ENCODE data around the gene PDILT.

PDILT gene

DNA sequence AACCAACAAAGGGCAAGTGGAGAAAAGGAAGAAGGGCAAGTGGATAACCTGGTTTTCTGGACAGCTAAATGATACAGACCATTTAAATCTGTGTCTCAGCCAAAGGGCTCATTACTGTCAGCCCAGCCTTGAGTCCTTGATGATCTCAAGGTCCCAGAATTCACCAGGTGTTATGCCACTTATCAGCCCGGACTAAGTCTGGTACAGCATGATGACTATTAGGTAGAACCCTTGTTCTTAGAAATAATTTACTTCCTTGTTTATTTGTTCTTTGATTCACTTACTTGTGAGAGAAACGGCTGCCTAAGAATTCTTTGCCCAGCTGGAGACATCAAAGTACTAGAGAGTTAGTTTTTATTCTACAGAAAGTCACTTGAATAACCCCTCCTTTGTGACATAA lies 3.5 kb downstream of the PDILT start:
- DNase-seq: no peak

DNA sequence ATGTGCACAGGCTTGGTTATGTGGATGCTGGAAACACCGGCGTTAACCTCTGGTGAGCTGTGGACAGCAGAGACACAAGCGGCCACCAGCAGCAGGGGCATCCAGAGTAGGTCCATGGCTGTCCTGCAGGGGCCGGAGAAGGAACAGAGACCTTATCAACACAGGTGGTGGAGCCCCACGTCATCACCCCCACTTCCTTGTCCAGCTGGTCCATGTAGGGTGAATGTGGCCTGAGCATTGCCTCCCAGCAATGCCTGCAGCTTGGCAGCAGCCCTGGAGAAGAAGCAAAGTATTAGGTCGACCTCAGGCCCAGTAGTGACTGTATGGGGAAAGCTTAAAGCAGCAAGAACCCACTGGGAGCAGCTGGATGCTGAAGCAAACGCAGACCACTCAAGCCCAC lies 5.4 kb downstream of the PDILT start:
- DNase-seq: no peak

DNA sequence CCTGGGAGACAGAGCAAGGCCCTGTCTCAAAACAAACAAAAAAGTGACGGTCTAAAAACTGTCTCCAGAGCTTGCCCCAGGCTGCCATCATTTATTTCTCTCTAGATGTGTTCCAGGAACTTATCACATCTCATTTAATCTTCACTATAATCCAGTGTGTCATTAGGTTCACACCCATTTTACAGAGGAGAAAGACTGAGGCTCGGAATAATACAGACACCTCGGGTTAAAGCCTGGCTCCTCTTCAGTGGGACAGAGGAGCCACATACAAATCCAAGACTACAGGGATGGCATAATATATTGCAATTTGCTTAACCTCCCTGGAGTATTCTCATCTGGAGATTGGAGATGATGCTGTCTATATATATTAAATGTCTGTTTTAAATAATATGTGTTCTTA lies 5.9 kb downstream of the PDILT start:
- DNase-seq: no peak

DNA sequence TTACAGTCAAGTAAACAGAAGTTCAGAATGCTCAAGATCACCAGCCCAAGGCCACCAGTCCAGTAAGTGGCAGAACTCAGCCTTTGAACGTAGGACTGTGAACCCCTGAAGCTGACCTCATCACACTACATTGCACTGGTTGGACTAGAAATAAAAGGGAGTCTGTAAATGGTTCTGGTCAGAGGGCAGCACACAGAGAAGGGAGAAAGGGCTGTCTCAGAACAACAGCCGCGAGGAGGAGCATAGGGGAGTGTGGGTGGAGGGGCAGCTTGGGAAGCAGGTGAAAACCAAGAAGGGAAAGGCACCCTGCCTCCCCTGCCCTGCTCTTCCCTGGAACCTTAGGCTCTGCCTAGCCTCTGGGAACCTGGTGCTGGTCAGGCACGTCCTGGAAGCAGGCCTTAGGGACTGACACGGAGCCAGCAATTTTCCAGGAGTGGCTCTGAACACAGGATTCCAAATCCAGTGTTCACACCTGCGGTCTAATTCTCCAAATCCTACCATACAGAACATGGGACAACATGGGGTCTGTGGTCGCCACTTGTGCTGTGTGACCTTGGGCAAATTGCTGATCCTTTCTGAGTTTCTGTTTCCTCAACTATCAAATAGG lies 7.0 kb downstream of the PDILT start:
- DNase-seq: no peak

DNA sequence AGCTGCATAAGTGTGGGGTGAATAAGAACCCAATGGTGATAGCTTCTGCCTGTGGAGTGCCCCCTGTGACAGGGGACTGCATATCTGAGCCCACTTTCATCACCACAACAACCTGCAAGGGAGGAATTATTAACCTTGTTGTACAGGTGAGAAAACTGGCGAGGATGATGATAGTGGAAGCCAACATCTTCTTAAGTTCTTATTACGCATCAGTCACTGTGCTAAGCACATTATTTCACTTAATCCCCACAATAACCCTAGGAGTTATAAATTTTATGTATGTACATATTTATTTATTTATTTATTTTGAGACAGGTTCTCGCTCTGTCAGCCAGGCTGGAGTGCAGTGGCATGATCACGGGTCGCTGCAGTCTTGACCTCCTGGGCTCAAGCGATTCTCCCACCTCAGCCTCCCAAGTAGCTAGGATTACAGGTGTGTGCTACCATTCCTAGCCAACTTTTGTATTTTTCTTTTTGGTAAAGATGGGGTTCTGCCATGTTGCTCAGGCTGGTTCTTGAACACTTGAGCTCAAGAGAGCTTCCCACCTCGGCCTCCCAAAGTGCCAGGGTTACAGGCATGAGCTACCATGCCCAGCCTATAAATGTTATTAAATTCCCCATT lies 7.6 kb downstream of the PDILT start:
- no peak for DNase-seq

DNA sequence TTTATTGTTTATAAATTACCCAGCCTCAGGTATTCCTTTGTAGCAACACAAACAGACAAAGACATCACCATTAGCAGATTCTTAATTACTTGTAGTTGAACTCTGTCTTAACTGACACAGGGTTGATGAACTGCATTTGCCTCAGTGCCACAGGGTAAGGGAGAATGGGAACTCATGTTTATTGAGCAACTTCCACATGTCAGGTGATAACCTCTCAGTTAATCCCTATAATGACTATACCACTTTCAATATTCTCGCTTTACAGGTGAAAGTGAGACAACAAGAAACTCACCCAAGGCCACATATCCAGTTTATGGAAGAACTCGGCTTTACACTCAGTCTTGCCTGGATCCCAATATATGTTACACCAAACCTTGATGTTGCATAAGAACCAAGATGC lies 8.6 kb downstream of the PDILT start:
- DNase-seq: no peak

DNA sequence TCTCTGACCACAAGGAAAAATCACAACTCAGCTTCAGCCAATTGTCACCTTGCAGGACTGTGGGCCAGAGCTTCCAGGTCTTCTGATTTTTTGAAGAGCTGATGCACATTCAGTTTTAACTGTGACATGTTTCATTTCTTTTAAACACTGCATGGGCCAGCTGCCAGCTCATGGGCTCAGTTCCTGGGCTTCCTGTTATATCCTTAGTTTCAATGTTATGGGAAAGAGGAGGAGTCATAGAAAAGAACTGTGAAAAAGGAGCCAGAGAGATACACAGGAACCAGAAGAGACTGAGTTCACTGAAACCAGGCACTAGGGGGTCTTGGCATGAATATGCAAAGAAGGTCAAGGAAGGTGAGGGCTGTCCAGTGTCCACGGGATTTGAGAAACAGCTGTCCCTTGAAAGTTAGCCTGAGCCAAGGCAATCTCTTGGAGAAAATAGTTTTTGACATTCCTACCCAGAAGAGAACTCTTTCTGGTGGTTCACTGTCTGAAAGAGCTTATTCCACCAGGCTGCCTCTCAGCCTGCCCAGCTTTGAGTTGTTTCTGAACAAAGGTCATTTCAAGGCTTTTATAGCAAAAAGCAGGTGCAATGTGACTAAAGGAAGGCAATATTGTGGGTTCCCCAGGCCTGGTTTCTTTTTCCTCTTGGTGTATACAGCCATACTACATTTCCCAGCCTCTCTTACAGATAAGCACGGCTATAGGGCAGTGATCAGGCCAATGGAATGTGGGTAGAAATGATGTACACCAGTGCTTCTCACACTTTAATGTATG lies 10.5 kb downstream of the PDILT start:
- DNase-seq: no peak

DNA sequence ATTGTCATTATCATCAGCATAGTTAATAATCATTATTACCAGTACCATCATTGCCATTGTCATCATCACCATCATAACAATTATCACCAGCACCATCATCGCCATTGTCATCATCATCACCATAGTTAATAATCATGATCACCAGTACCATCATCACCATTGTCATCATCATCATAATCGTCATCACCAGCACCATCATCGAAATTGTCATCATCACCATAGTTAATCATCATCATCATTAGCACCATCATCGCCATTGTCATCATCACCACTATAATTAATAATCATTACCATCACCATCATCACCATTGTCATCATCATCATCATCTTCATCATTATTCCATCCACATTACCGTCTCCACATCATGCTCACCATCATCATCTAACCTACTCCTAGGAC lies 13.5 kb downstream of the PDILT start:
- no peak for DNase-seq

DNA sequence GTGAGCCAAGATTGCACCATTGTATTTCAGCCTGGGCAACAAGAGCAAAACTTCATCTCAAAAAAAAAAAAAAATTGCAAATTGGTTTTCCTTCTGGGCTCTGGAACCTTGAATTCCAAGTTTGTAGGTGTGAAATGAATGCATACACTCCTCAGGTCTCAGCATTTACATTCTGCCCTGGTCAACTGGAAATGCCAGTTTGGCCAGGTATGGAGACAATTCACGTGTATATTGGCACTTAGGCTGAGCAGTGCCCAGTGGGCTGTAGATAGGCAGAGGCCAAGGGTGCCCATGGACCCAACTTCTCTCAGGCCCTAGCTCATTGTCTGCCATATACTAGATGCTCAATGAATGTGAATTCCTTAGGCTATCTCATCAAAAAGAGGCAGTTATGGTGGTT lies 15.7 kb downstream of the PDILT start:
- no peak for DNase-seq

DNA sequence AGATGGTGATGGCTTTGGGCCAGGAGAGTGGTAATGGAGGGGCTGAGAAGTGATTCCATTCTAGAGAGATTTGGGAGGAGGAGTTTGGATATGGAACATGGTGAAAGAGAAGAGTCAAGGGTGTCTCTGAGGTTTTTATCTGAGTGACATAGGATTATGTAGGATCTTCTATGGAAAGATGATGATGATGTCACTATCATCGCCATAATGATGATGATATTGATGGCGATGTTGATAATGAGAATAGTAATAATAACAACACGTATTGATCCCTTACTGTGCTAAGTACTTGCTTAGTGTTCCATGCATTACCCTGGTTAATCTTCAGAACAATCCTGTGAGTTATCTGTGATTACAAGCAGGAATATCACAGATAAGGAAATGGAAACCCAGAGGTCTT lies 16.6 kb downstream of the PDILT start:
- DNase-seq: no peak

DNA sequence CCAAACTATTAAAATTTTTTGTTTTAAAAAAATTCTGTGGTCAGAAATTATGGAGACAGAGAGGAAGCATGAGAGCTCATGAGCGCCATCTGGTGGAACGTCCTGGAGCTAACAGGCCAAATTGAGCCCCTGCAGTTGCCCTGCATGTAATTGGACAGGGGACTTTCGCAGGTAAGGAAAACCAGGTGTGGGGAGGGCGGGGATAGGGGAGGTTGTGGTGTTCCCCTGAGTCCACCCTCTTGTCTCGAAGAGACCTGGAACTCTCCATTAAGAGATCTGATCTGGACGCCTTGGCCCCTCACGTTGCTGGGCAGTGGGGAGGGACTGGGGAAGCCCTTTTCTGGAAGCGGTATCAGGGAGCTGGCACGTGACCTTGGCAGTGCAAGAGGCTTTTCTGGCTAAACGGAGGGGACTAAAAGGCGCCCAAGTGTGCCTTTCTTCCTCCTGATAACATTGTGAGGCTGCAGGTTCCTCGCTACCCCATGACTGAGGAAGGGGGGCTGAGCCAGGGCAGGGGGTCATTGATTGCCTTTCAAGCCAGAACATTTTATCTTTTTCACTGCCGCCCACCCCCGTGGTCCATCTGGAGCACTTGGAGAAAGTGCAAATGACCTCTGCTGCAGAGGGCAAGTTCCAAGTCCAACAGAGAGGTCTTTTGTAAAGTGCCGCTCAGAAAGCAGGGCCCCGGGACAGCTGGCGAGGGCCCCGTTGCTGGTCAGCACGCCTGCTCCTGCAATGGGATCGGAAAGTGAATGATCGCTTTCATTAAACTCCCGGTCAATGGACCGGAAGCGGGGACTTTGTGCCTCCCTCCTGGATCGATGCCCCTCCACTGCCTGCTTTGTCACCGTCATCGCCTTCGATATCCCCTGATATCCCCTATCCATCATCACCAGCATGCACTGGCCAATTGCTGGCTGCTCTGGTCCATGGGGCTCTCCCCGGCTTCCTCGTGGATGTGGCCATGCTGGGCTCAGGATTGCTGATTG lies 18.4 kb downstream of the PDILT start:
- DNase-seq: peak; percentile 73

DNA sequence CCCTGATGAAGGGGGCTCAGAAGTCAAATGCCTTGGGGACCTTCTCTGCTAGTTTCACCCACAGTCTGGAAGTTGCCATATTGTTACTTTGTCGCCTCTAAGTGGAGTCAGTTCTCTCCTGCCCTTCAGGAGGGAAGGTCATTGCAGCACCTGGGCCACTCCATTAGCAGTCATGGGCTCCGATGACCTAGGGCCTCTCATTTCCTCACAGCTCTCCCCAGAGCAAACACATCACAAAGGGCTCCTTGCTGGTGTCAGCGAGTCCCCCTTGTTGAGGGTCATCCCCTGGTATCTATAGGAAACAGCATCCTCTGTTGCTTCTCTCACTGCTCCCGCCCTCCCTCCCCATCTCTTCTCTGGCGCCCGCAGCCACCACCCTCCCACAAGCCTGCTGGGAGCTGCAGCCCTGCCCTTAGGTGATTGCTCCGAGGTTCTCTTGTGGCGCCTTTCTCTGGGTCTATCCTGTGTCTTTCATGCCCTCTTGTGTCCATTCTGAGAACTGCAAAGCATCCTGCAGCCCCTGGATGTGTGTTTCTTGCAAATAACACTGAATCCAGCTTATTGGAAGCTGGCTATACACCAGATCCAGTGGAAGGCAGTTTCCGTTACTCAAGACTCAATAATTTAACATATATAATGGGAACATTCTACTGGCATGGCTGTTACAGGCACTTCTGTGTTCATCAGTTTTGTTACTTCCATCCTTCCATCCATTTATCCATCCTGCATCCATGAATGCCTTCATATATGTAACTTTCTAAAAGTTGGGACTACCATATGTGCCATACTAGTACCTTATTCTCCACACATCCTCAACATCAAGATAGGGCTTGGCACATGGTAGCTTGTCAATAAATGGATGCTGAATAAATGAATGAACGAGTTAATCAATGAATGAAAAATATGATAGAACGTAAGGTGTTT lies 21.2 kb downstream of the PDILT start:
- DNase-seq: peak; percentile 57 to 61

DNA sequence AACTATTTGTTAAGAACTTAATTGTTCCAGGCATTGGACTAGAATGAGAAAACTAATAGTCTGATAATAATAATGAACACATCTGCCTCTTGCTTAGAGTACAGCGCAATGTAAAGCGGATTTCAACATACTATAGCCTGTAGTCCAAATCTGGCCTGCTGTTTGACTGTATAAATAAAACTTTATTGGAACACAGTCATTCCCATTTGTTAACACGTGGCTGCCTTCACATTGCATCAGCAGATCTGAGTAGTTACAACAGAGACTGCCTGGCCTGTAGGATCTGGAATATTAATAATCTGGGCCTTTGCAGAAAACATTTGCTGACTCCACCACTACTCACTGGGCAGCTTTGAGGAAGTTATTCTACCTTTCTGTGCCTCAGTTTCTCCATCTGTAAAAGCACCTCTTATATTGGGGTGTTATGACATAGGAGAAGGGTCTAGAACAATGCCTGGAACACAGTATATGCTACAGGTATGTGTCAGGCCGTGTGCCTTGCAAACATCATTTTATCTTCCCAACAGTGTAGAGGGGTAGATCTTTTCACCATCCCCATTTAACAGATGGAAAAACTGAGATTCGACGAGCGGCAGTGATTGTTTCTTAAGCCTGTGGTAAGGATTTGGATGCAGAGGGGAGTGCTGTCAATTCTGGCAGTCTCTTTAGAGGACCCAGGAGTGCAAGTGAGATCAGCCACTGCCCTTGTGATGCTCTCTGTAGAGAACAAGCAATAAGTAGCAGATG lies 22.2 kb downstream of the PDILT start:
- no peak for DNase-seq

DNA sequence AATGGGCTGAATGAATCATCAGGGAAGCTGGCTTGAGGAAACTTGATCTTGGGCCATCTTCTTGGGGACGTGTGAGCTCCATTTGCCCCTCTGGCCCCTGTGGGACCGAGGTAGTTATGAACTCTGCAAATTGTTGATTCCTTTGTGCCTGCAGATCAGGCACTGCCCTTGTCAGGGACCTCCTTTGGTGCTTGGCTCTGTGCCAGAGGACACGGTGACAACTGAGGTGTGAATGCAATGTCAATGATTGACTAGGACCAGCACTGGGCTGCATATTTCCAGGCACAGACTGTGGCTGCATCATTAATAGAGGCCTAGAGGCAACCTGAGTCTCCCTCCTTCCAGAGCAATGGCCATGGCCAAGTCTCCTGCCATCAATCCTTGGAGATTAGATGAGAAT lies 23.8 kb downstream of the PDILT start:
- DNase-seq: no peak

DNA sequence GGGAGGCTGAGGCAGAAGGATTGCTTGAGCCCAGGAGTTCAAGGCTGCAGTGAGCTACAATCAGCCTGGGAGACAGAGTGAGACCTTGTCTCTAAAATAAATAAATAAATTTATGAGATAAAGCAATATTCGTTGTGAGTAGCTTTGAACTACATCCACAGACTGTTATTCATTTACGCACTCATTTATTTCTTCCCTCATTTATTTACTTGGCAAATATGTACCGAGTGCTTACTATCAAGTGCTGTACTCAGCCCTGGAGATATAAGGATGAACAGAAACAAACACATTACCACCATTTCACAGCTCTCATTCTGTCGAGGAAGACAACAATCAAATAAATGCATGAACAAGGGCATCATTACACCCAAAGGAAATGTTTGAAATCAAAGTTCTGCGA lies 27.4 kb downstream of the PDILT start:
- no peak for DNase-seq

DNA sequence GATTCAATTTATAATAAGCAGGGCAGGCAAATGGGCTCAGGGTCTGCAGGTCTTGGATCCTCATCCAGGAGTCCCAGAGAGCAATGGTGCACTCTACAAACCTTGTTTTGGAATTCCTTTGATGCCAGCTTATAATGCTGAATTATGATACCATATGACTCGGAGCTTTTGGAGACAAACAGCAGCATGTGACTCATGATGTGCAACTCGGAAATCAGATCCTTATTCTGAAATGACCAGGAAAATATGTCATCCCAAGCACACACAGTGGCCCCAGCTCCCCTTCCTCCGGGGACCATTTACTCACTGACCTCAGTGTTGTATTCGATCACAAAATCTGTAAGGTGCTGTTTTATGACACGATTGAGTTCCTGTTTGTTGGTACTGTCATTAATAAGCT lies 31.8 kb downstream of the PDILT start:
- DNase-seq: no peak

DNA sequence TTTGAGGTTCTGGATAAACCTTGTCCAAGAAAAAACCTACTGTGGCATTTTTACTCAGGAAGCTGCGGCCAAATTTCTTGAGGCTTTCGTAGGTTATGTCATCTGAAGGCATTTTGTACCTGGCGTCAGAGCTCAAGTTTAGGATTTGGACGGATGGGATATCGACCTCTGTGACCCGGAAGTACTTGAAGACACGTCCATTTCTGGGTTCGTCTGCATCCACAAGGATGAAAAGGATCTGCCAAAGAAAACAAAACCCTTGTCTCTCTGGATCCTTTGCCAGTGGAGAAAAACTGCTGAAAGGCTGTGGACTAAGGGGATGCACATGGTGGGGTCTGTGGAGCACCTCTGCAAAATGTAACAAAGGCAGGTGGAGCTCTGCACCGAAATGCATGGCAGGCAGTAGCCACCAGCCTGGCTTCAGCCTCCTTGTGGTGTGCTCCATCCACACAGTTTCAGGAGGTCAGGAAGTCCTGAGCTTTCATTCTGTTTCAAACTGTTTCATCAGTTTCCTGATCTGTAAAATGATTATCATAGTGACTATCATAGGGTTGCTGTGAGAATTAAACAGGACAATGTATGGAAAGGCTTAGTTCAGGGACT lies 35.0 kb downstream of the PDILT start:
- no peak for DNase-seq

DNA sequence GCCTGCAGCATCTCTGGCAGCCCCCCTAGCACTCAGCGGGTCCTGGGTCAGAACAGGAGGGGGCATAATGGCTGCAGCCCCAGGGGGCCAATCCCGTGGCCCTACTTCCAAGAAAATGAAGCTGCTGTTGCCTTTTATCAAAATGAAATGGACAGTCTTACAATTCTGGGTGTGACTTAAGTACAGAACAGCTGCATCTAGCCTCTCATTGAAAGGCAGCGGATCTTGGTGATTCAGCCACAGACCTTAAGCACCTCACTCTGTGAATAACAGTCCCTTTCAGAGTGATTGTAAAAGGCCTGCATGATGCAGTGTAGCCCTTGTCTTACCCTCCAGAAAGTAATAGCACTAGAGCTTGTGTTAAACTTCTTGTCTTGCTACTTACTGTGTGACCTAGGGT lies 40.5 kb downstream of the PDILT start:
- no peak for DNase-seq

DNA sequence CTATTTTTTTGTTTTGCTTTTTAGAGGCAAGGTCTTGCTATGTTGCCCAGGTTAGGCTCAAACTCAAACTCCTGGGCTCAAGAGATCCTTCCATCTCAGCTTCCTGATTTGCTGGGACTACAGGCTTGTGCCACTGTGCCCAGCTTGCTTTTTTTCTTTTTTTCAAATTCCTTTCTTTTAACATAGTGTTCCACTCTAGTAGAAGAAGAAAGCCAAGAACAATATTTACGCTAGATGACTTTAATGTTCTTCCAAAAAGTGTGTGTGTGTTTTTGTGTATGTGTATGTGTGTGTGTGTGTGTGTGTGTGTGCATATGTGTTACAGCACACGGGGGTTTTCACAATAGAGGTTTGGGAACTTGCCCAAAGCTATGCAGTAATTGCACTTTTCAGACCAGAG lies 41.3 kb downstream of the PDILT start:
- no peak for DNase-seq

DNA sequence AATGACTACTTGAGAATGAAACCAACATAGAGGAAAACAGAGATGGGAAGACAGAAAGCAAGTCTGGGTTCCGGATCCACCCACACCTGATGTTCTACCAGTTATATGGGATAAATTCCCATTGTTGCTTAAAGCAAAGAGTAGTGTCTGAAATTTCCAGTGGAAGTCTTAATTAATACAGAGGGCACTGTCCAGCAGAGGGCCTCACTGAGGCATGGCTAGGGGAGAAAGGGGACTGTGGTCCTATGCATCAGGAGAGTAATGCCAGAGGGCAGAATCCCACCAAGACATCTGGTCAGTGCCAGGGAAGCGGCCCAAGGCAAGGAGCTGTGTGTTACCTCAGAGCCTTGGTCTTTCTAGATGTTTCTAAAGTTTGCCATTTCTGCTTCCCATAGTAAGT lies 44.5 kb downstream of the PDILT start:
- no peak for DNase-seq

Measured in activated T-cell treated with anti-CD3 and anti-CD28 coated beads, Interleukin-2, amount 50 U/mL, for 48 hours (primary cell).